ENCODE data around the gene GSTK1.

GRCh38 chr7:143233816-143234532, 29.3 kb upstream of the GSTK1 start:
- no peak for TF ChIP-seq EP300 (IDR thresholded peaks at IDR 0.05; ENCODE audit: borderline replicate concordance)
- TF ChIP-seq TAF1 (IDR thresholded peaks at IDR 0.05; ENCODE audit: low read depth) = no peak
- no peak for TF ChIP-seq TCF12 (IDR thresholded peaks at IDR 0.05; ENCODE audit: low read depth)
